H9 (cell line): Measurements from ENCODE around the gene PPCDC. TPM values are rescaled to one million over a fixed set of nuclear protein-coding genes. Genes with fewer than 3 reads are reported as not detected.

Source experiments
- DNase-seq: peaks from one replicate; pipeline ENCODE4 v3.0.0-alpha.2; 2017
- H2AFZ ChIP-seq: one replicate; pipeline ENCODE4 v1.6.1; 2013; ENCODE audit warnings: mild to moderate bottlenecking, low read length, control low read depth, moderate library complexity
- H2AK5ac ChIP-seq: 2 replicates; pipeline ENCODE4 v1.6.1; 2013; ENCODE audit warnings: low read length, control low read depth, mixed read lengths; ENCODE audit not compliant: insufficient read length
- H2BK120ac ChIP-seq: one replicate; pipeline ENCODE4 v1.6.1; 2013; ENCODE audit warnings: low read depth, mild to moderate bottlenecking, low read length, control low read depth, inconsistent platforms; ENCODE audit not compliant: poor library complexity, severe bottlenecking
- H2BK12ac ChIP-seq: 2 replicates; pipeline ENCODE4 v1.6.1; 2013; ENCODE audit warnings: low read length, control low read depth, mixed read lengths, low read depth; ENCODE audit not compliant: insufficient read length
- H2BK15ac ChIP-seq: 2 replicates; pipeline ENCODE4 v1.6.1; 2013; ENCODE audit warnings: low read depth, low read length, control low read depth
- H2BK20ac ChIP-seq: one replicate; pipeline ENCODE4 v1.6.1; 2013; ENCODE audit warnings: low read depth, mild to moderate bottlenecking, low read length, control low read depth, inconsistent platforms; ENCODE audit not compliant: poor library complexity, severe bottlenecking
- H2BK5ac ChIP-seq: 2 replicates; pipeline ENCODE4 v1.6.1; 2013; ENCODE audit warnings: low read length, control low read depth, mixed read lengths; ENCODE audit not compliant: insufficient read length
- H3K14ac ChIP-seq: 2 replicates; pipeline ENCODE4 v1.6.1; 2013; ENCODE audit warnings: low read length, control low read depth; ENCODE audit not compliant: insufficient read depth
- H3K18ac ChIP-seq: 2 replicates; pipeline ENCODE4 v1.6.1; 2013; ENCODE audit warnings: low read depth, mild to moderate bottlenecking, mixed read lengths, low read length, control low read depth; ENCODE audit not compliant: insufficient read length
- H3K23ac ChIP-seq: 2 replicates; pipeline ENCODE4 v1.6.1; 2013; ENCODE audit warnings: low read length, control low read depth, mixed read lengths, low read depth; ENCODE audit not compliant: insufficient read length
- H3K23me2 ChIP-seq: 2 replicates; pipeline ENCODE4 v1.6.1; 2013; ENCODE audit warnings: low read depth, mild to moderate bottlenecking, mixed read lengths, low read length, control low read depth; ENCODE audit not compliant: insufficient read length, poor library complexity, severe bottlenecking
- H3K27ac ChIP-seq: 2 replicates; pipeline ENCODE4 v1.5.1; 2013; ENCODE audit warnings: low read length, control low read depth, mixed read lengths, low read depth; ENCODE audit not compliant: insufficient read length
- H3K27me3 ChIP-seq: 2 replicates; pipeline ENCODE4 v1.6.1; 2013; ENCODE audit warnings: low read length, control low read depth, inconsistent platforms; ENCODE audit not compliant: insufficient read depth
- H3K4ac ChIP-seq: 2 replicates; pipeline ENCODE4 v1.6.1; 2013; ENCODE audit warnings: low read depth, mild to moderate bottlenecking, control low read depth, inconsistent platforms, low read length, moderate library complexity
- H3K4me1 ChIP-seq: 2 replicates; pipeline ENCODE4 v1.6.1; 2013; ENCODE audit warnings: low read length, control low read depth, inconsistent platforms; ENCODE audit not compliant: insufficient read depth
- H3K4me2 ChIP-seq: 2 replicates; pipeline ENCODE4 v1.6.1; 2013; ENCODE audit warnings: low read length, control low read depth, mixed read lengths; ENCODE audit not compliant: insufficient read length, insufficient read depth
- H3K56ac ChIP-seq: 2 replicates; pipeline ENCODE4 v1.6.1; 2013; ENCODE audit warnings: low read depth, mild to moderate bottlenecking, mixed read lengths, low read length, control low read depth; ENCODE audit not compliant: insufficient read length
- H3K79me1 ChIP-seq: 2 replicates; pipeline ENCODE4 v1.6.1; 2013; ENCODE audit warnings: low read depth, mild to moderate bottlenecking, moderate library complexity, low read length, control low read depth, inconsistent platforms; ENCODE audit not compliant: insufficient read depth, poor library complexity, severe bottlenecking
- H3K79me2 ChIP-seq: 2 replicates; pipeline ENCODE4 v1.6.1; 2013; ENCODE audit warnings: low read length, control low read depth, inconsistent platforms; ENCODE audit not compliant: insufficient read depth
- H3K9ac ChIP-seq: 2 replicates; pipeline ENCODE4 v1.6.1; 2013; ENCODE audit warnings: low read length, control low read depth, mixed read lengths; ENCODE audit not compliant: insufficient read length; ENCODE audit errors: extremely low read depth
- H3K9me3 ChIP-seq: one replicate; pipeline ENCODE4 v1.6.1; 2013; ENCODE audit warnings: low read depth, low read length, inconsistent platforms; ENCODE audit not compliant: control insufficient read depth
- H3T11ph ChIP-seq: one replicate; pipeline ENCODE4 v1.6.1; 2013; ENCODE audit warnings: mild to moderate bottlenecking, low read length, control low read depth, inconsistent platforms
- H4K20me1 ChIP-seq: one replicate; pipeline ENCODE4 v1.6.1; 2013; ENCODE audit not compliant: control insufficient read depth, insufficient read length, insufficient read depth
- H4K5ac ChIP-seq: 2 replicates; pipeline ENCODE4 v1.6.1; 2013; ENCODE audit warnings: low read depth, mild to moderate bottlenecking, mixed read lengths, low read length, control low read depth; ENCODE audit not compliant: insufficient read length
- H4K8ac ChIP-seq: replicated peaks from 2 replicates; pipeline ENCODE4 v1.6.1; 2013; ENCODE audit warnings: low read length, control low read depth, mixed read lengths, low read depth; ENCODE audit not compliant: insufficient read length
- H4K91ac ChIP-seq: 2 replicates; pipeline ENCODE4 v1.6.1; 2013; ENCODE audit warnings: low read depth, mild to moderate bottlenecking, moderate library complexity, mixed read lengths, low read length, control low read depth; ENCODE audit not compliant: insufficient read length
- H3K27ac Mint-ChIP-seq, 3 experiments: 2 replicates in 2 of 3; 3 replicates in 1 of 3; pipeline ENCODE4 v1.8.0; 2020 to 2021; ENCODE audit warnings: mixed read lengths in 3 of 3, mild to moderate bottlenecking in 1 of 3, moderate library complexity in 1 of 3
- H3K27me3 Mint-ChIP-seq: 2 replicates; pipeline ENCODE4 v1.8.0; 2021; ENCODE audit warnings: low read depth, mild to moderate bottlenecking, moderate library complexity, mixed read lengths
- H3K36me3 Mint-ChIP-seq, 3 experiments: 2 replicates in 2 of 3; 3 replicates in 1 of 3; pipeline ENCODE4 v1.8.0; 2020 to 2021; ENCODE audit warnings: low read depth in 3 of 3, mixed read lengths in 3 of 3; ENCODE audit not compliant: insufficient read depth in 1 of 3
- H3K4me1 Mint-ChIP-seq, 2 experiments: 2 replicates each; pipeline ENCODE4 v1.8.0; 2020; ENCODE audit warnings: mixed read lengths in 2 of 2
- H3K4me3 Mint-ChIP-seq, 2 experiments: 2 replicates in 1 of 2; 3 replicates in 1 of 2; pipeline ENCODE4 v1.8.0; 2020 to 2021; ENCODE audit warnings: mild to moderate bottlenecking in 2 of 2, mixed read lengths in 2 of 2, moderate library complexity in 1 of 2
- H3K9me3 Mint-ChIP-seq, 2 experiments: 2 replicates in 1 of 2; 3 replicates in 1 of 2; pipeline ENCODE4 v1.8.0; 2020; ENCODE audit warnings: mild to moderate bottlenecking in 2 of 2, mixed read lengths in 2 of 2, moderate library complexity in 1 of 2
- WGBS: extraction: QIAGEN DNeasy Blood & Tissue Kit; methylation state at CpG from one replicate; pipeline ENCODE4 v1.1.7; 2013; ENCODE audit warnings: missing lambda C conversion rate, low lambda C conversion rate, mixed read lengths; ENCODE audit not compliant: insufficient read length; ENCODE audit errors: extremely low coverage; 5-methylcytosine and 5-hydroxymethylcytosine counted together
- total RNA-seq: library from RNA; stranded (reverse); gene quantifications from 2 replicates; pipeline ENCODE4 v1.2.1, GENCODE V29; 2021
- TF ChIP-seq, protein P1 (sequence below): fragments of 200-600 bp; sonication (generic); conservative IDR thresholded peaks from 3 replicates; pipeline ENCODE4 v1.8.0; 2021; ENCODE audit warnings: antibody characterized with exemption, mild to moderate bottlenecking

Gene PPCDC
- total RNA-seq, 1 experiment from 2014 or later = 17.6 TPM

DNA sequence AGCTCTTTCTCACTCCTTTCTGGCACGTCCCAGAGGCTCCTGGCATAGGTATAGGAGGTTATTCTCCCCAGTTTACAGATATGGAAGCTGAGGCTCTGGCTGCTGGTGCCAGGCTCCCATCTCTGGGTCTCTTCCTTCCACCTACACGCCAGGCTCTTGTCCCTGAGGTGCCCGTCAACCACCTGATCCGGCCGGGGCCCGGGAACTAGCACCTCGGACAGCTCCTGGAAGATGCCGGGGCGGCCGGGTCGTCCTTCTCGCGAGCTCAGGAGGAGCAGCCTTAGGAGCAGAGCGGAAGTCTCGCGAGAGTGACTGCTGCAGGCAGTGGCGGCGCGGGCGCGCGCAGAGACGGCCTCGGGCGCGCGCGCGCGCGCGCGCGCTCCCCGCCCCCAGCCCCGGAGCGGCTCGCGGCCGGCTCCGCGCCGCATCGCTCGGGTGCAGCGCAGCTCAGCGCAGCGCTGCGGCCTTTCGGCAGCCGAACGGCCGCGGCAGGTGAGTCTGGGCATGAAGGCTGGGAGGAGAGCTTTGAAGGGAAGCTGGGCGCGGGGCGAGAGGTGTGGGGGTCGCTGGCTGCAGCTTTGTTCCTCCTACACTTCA, 28.1 kb upstream of the PPCDC start, which contains the start of gene SCAMP5:
TSS of gene SCAMP5 (plus strand) at position 382 of the 597 bp plus-strand sequence. CDS start 16,277 bp downstream, outside the sequence.
- H3K27ac ChIP-seq = no peak within 1 kb of the TSS
- H3K14ac ChIP-seq = peak within 1 kb of the TSS; percentile 80; the same call in 1 of the 2 replicates
- no peak within 1 kb of the TSS for H2BK20ac ChIP-seq
- peaks cover 32% of the 10 kb centered on the region for H3K27me3 Mint-ChIP-seq
- peak within 1 kb of the TSS in 1 of 3 experiments; percentile 32; a peak in 4 of 7 replicates for H3K27ac Mint-ChIP-seq
- H4K91ac ChIP-seq = no peak within 1 kb of the TSS
- WGBS = no CpG with 5 or more reads among the region's 58 CpGs
- TF ChIP-seq, protein P1, sequence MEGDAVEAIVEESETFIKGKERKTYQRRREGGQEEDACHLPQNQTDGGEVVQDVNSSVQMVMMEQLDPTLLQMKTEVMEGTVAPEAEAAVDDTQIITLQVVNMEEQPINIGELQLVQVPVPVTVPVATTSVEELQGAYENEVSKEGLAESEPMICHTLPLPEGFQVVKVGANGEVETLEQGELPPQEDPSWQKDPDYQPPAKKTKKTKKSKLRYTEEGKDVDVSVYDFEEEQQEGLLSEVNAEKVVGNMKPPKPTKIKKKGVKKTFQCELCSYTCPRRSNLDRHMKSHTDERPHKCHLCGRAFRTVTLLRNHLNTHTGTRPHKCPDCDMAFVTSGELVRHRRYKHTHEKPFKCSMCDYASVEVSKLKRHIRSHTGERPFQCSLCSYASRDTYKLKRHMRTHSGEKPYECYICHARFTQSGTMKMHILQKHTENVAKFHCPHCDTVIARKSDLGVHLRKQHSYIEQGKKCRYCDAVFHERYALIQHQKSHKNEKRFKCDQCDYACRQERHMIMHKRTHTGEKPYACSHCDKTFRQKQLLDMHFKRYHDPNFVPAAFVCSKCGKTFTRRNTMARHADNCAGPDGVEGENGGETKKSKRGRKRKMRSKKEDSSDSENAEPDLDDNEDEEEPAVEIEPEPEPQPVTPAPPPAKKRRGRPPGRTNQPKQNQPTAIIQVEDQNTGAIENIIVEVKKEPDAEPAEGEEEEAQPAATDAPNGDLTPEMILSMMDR = no peak
- H3K4me3 Mint-ChIP-seq = peak within 1 kb of the TSS; percentile 84 to 92
- H4K5ac ChIP-seq = no peak within 1 kb of the TSS
- DNase-seq = peak; percentile 98
- H2BK12ac ChIP-seq = no peak within 1 kb of the TSS
- no peak within 1 kb of the TSS for H2BK120ac ChIP-seq
- H2BK15ac ChIP-seq = no peak within 1 kb of the TSS
- H3K4me1 Mint-ChIP-seq = peaks cover 13 to 16% of the 10 kb centered on the region in 2 experiments
- no peak within 1 kb of the TSS for H2AK5ac ChIP-seq
- H3K23me2 ChIP-seq = peaks cover 8% of the 10 kb centered on the region
- H3K4me2 ChIP-seq = peak within 1 kb of the TSS; percentile 82
- no peaks in the 10 kb centered on the region for H3K9me3 ChIP-seq
- no peak within 1 kb of the TSS for H2AFZ ChIP-seq
- H3K79me1 ChIP-seq = peaks cover 2% of the 10 kb centered on the region
- H4K8ac ChIP-seq = no peak within 1 kb of the TSS
- no peak within 1 kb of the TSS for H3K56ac ChIP-seq
- peaks cover 2 to 4% of the 10 kb centered on the region in 2 experiments; a peak in 3 of 5 replicates for H3K9me3 Mint-ChIP-seq
- H3K9ac ChIP-seq = peak within 1 kb of the TSS; percentile 76
- H3K4ac ChIP-seq = no peak within 1 kb of the TSS
- no peaks in the 10 kb centered on the region for H3K4me1 ChIP-seq
- H3K36me3 Mint-ChIP-seq = peaks cover 8 to 16% (median 14%) of the 10 kb centered on the region in 3 experiments; a peak in 6 of 7 replicates
- peak within 1 kb of the TSS; percentile 76 for H3K18ac ChIP-seq
- H2BK5ac ChIP-seq = no peak within 1 kb of the TSS
- H3T11ph ChIP-seq = no peak within 1 kb of the TSS
- H3K79me2 ChIP-seq = no peaks in the 10 kb centered on the region
- no peaks in the 10 kb centered on the region for H3K27me3 ChIP-seq
- H4K20me1 ChIP-seq = no peaks in the 10 kb centered on the region
- H3K23ac ChIP-seq = no peak within 1 kb of the TSS
